Naive B cell (primary cell): ENCODE measurements around the gene FCHSD2. TPM values are rescaled to one million over a fixed set of nuclear protein-coding genes. Genes with fewer than 3 reads are reported as not detected.
"Not testable (repeated sequence)": the region's sequence is repeated elsewhere in the genome, so short reads cannot be mapped to it uniquely, and the experiment has no call there.

Source experiments
- ATAC-seq, 2 donors: fragments of 150-1000 bp; cut with Tn5 transposase; 2 replicates each; pipeline ENCODE4 v1.10.0; 2021; ENCODE audit warnings: low read depth in 2 of 2, mild to moderate bottlenecking in 2 of 2, moderate library complexity in 2 of 2
- DNase-seq: peaks from one replicate; pipeline ENCODE4 v3.0.0; 2022
- H3K27ac Mint-ChIP-seq, 6 donors: one replicate each; pipeline ENCODE4 v1.8.0; 2020 to 2022; ENCODE audit warnings: mild to moderate bottlenecking in 6 of 6, mixed read lengths in 6 of 6, moderate library complexity in 5 of 6, inconsistent platforms in 2 of 6
- H3K27me3 Mint-ChIP-seq, 3 donors: one replicate each; pipeline ENCODE4 v1.8.0; 2021 to 2022; ENCODE audit warnings: mixed read lengths in 3 of 3, mild to moderate bottlenecking in 1 of 3
- H3K36me3 Mint-ChIP-seq, 2 donors: one replicate each; pipeline ENCODE4 v1.8.0; 2020 to 2022; ENCODE audit warnings: mixed read lengths in 2 of 2, inconsistent platforms in 1 of 2, mild to moderate bottlenecking in 1 of 2
- H3K4me1 Mint-ChIP-seq, 3 donors: one replicate each; pipeline ENCODE4 v1.8.0; 2020 to 2022; ENCODE audit warnings: mixed read lengths in 3 of 3, inconsistent platforms in 1 of 3, mild to moderate bottlenecking in 1 of 3, moderate library complexity in 1 of 3
- H3K4me3 Mint-ChIP-seq, 8 donors: one replicate each; pipeline ENCODE4 v1.8.0; 2020 to 2022; ENCODE audit warnings: mild to moderate bottlenecking in 8 of 8, mixed read lengths in 8 of 8, moderate library complexity in 8 of 8, inconsistent platforms in 2 of 8
- H3K9me3 Mint-ChIP-seq, 7 donors: one replicate each; pipeline ENCODE4 v1.8.0; 2020 to 2022; ENCODE audit warnings: mixed read lengths in 7 of 7, mild to moderate bottlenecking in 5 of 7, inconsistent platforms in 2 of 7, moderate library complexity in 1 of 7
- polyA plus RNA-seq, 6 donors: library from polyadenylated mRNA; unstranded; fragments of 300-500 nt; fragmentation: Illumina TruSeq; gene quantifications; one replicate each; pipeline ENCODE4 v1.2.3, GENCODE V29; 2021; ENCODE audit warnings: low read depth in 6 of 6

Gene FCHSD2
- polyA plus RNA-seq, 6 donors from 2014 or later = 43.0 to 134 (median 104) TPM

GRCh38 chr11:72818971-72819370, 323.1 kb downstream of the FCHSD2 start:
- Mint-ChIP-seq H3K27ac (peak overlapping the region in 3 of 6 donors; percentile 49 to 98 (median 82)), H3K36me3 (peaks cover 17 to 23% of the 10 kb centered on the region in 2 donors), H3K9me3 (no peaks in the 10 kb centered on the region), H3K27me3 (no peaks in the 10 kb centered on the region), H3K4me3 (peak overlapping the region in 1 of 8 donors; percentile 100), H3K4me1 (peaks cover 51 to 60% (median 54%) of the 10 kb centered on the region in 3 donors)
- no peak for DNase-seq
- ATAC-seq = no peak

GRCh38 chr11:72817966-72818365, 324.2 kb downstream of the FCHSD2 start:
- Mint-ChIP-seq H3K4me1 (peaks cover 52 to 61% (median 54%) of the 10 kb centered on the region in 3 donors), H3K4me3 (peak overlapping the region in 4 of 8 donors; percentile 44 to 100 (median 54)), H3K27me3 (no peaks in the 10 kb centered on the region), H3K36me3 (peaks cover 17 to 23% of the 10 kb centered on the region in 2 donors), H3K27ac (peak overlapping the region in 3 of 6 donors; percentile 91 to 98 (median 94)), H3K9me3 (no peaks in the 10 kb centered on the region)
- DNase-seq (no peak), ATAC-seq (no peak)

- H3K4me3 Mint-ChIP-seq = peak overlapping the region; percentile 96 to 100 (median 98)
- DNase-seq (no peak), ATAC-seq (no peak)
- H3K4me1 Mint-ChIP-seq = peaks cover 52 to 63% (median 54%) of the 10 kb centered on the region in 3 donors
- H3K36me3 Mint-ChIP-seq = peaks cover 17 to 23% of the 10 kb centered on the region in 2 donors
- H3K27ac Mint-ChIP-seq = peak overlapping the region in 3 of 6 donors; percentile 32 to 98 (median 98)
- no peaks in the 10 kb centered on the region for H3K9me3 Mint-ChIP-seq
- H3K27me3 Mint-ChIP-seq = no peaks in the 10 kb centered on the region
These were observed 325.6 kb downstream of the FCHSD2 start for GRCh38 chr11:72816404-72816990.

GRCh38 chr11:72815110-72815618, 327.0 kb downstream of the FCHSD2 start:
- no peak for DNase-seq
- ATAC-seq = no peak

GRCh38 chr11:72814286-72815109, 327.6 kb downstream of the FCHSD2 start, which contains the start of gene ATG16L2:
Gene ATG16L2, plus strand, starts transcription at chr11:72814411. Its CDS starts 35 bp downstream, at chr11:72814446.
- peaks cover 17 to 23% of the 10 kb centered on the region in 2 donors for H3K36me3 Mint-ChIP-seq
- H3K9me3 Mint-ChIP-seq = no peaks in the 10 kb centered on the region
- peak; percentile 74 to 76 for ATAC-seq
- DNase-seq = peak; percentile 94
- H3K4me3 Mint-ChIP-seq = peak within 1 kb of the TSS; percentile 96 to 100 (median 98)
- H3K27me3 Mint-ChIP-seq = no peaks in the 10 kb centered on the region
- H3K27ac Mint-ChIP-seq = peak within 1 kb of the TSS; percentile 96 to 100 (median 98)
- H3K4me1 Mint-ChIP-seq = peaks cover 50 to 56% (median 50%) of the 10 kb centered on the region in 3 donors

More at GRCh38 chr11:72815110-72815618, 327.0 kb downstream of the FCHSD2 start:
- Mint-ChIP-seq H3K36me3 (peaks cover 17 to 23% of the 10 kb centered on the region in 2 donors), H3K27me3 (no peaks in the 10 kb centered on the region), H3K9me3 (no peaks in the 10 kb centered on the region), H3K4me3 (peak overlapping the region; percentile 96 to 100 (median 98)), H3K27ac (peak overlapping the region; percentile 98 to 100 (median 99)), H3K4me1 (peaks cover 50 to 58% (median 51%) of the 10 kb centered on the region in 3 donors)

- H3K4me1 Mint-ChIP-seq = peaks cover 44 to 52% (median 50%) of the 10 kb centered on the region in 3 donors
- H3K9me3 Mint-ChIP-seq = no peaks in the 10 kb centered on the region
- H3K4me3 Mint-ChIP-seq = peak overlapping the region; percentile 95 to 100 (median 98)
These were observed 328.3 kb downstream of the FCHSD2 start for GRCh38 chr11:72813740-72814285.

GRCh38 chr11:72812967-72813739, 329.0 kb downstream of the FCHSD2 start:
- Mint-ChIP-seq H3K9me3 (no peaks in the 10 kb centered on the region), H3K4me1 (peaks cover 41 to 52% (median 51%) of the 10 kb centered on the region in 3 donors), H3K4me3 (peak overlapping the region; percentile 95 to 100 (median 98)), H3K36me3 (peaks cover 5 to 10% of the 10 kb centered on the region in 2 donors), H3K27ac (peak overlapping the region; percentile 96 to 100 (median 98)), H3K27me3 (no peaks in the 10 kb centered on the region)
- ATAC-seq (no peak), DNase-seq (peak; percentile 33)

More at GRCh38 chr11:72813740-72814285, 328.3 kb downstream of the FCHSD2 start:
- ATAC-seq (peak; percentile 58 to 59), DNase-seq (no peak)
- Mint-ChIP-seq H3K27ac (peak overlapping the region; percentile 96 to 100 (median 98)), H3K36me3 (peaks cover 12 to 16% of the 10 kb centered on the region in 2 donors), H3K27me3 (no peaks in the 10 kb centered on the region)

GRCh38 chr11:72812604-72812966, 329.5 kb downstream of the FCHSD2 start:
- ATAC-seq = no peak
- peaks cover 42 to 53% (median 52%) of the 10 kb centered on the region in 3 donors for H3K4me1 Mint-ChIP-seq
- DNase-seq = no peak
- H3K27ac Mint-ChIP-seq = peak overlapping the region; percentile 96 to 100 (median 98)
- H3K4me3 Mint-ChIP-seq = peak overlapping the region; percentile 95 to 100 (median 98)
- H3K27me3 Mint-ChIP-seq = no peaks in the 10 kb centered on the region
- H3K9me3 Mint-ChIP-seq = no peaks in the 10 kb centered on the region
- peaks cover 2 to 4% of the 10 kb centered on the region in 2 donors for H3K36me3 Mint-ChIP-seq

- not testable (repeated sequence) for ATAC-seq, H3K9me3 Mint-ChIP-seq, H3K27me3 Mint-ChIP-seq, DNase-seq, H3K36me3 Mint-ChIP-seq
- peaks cover 41 to 58% (median 51%) of the 10 kb centered on the region in 3 donors for H3K4me1 Mint-ChIP-seq
- peak overlapping the region in 2 of 6 donors; percentile 60 to 78 for H3K27ac Mint-ChIP-seq
- H3K4me3 Mint-ChIP-seq = peak overlapping the region in 4 of 8 donors; percentile 18 to 59 (median 48)
These were observed 330.4 kb downstream of the FCHSD2 start for GRCh38 chr11:72811686-72812085.

- peak overlapping the region in 3 of 6 donors; percentile 54 to 93 (median 56) for H3K27ac Mint-ChIP-seq
- peaks cover 30 to 41% (median 40%) of the 10 kb centered on the region in 3 donors for H3K4me1 Mint-ChIP-seq
These were observed 333.8 kb downstream of the FCHSD2 start for GRCh38 chr11:72808331-72808798.

GRCh38 chr11:72807792-72808191, 334.3 kb downstream of the FCHSD2 start:
- Mint-ChIP-seq H3K36me3 (no peaks in the 10 kb centered on the region), H3K4me3 (peak overlapping the region in 7 of 8 donors; percentile 17 to 82 (median 56)), H3K27ac (peak overlapping the region in 4 of 6 donors; percentile 56 to 93 (median 74)), H3K9me3 (no peaks in the 10 kb centered on the region), H3K27me3 (no peaks in the 10 kb centered on the region), H3K4me1 (peaks cover 25 to 35% (median 34%) of the 10 kb centered on the region in 3 donors)
- DNase-seq (peak; percentile 49), ATAC-seq (peak; percentile 91 to 93)

More at GRCh38 chr11:72808331-72808798, 333.8 kb downstream of the FCHSD2 start:
- Mint-ChIP-seq H3K4me3 (peak overlapping the region in 2 of 8 donors; percentile 58 to 65), H3K27me3 (no peaks in the 10 kb centered on the region), H3K9me3 (no peaks in the 10 kb centered on the region), H3K36me3 (no peaks in the 10 kb centered on the region)
- DNase-seq = no peak
- ATAC-seq = no peak
